22Rv1 (cell line): ENCODE measurements around the gene ERC1.

Experiments
- CTCF ChIP-seq: fragments of 450-650 bp; IDR thresholded peaks from 2 replicates; pipeline ENCODE4 v1.5.1; 2017; ENCODE audit warnings: mild to moderate bottlenecking
- ZFX ChIP-seq: fragments of 450-650 bp; IDR thresholded peaks from 2 replicates; pipeline ENCODE4 v1.6.1; 2017; ENCODE audit warnings: antibody characterized with exemption, borderline replicate concordance

- TF ChIP-seq CTCF (no peak), ZFX (no peak)
Measured at GRCh38 chr12:1494856-1495255, 503.8 kb downstream of the ERC1 start.
